HG02571 (cell line): ENCODE measurements around the gene NXN.
"Not testable (repeated sequence)": the region's sequence is repeated elsewhere in the genome, so short reads cannot be mapped to it uniquely, and the experiment has no call there.

Source experiments
- ATAC-seq: cut with Tn5 transposase; IDR thresholded peaks from one replicate; pipeline ENCODE4 v1.9.1; 2021; ENCODE audit warnings: mild to moderate bottlenecking, moderate library complexity; ENCODE audit not compliant: unreplicated experiment

The NXN gene

GRCh38 chr17:787641-788221 lies 191.8 kb downstream of the NXN start:
- ATAC-seq: no peak

- ATAC-seq: not testable (repeated sequence)
These were observed 193.7 kb downstream of the NXN start for GRCh38 chr17:785901-786300.

GRCh38 chr17:784143-784542 lies 195.4 kb downstream of the NXN start:
- ATAC-seq: no peak

DNA sequence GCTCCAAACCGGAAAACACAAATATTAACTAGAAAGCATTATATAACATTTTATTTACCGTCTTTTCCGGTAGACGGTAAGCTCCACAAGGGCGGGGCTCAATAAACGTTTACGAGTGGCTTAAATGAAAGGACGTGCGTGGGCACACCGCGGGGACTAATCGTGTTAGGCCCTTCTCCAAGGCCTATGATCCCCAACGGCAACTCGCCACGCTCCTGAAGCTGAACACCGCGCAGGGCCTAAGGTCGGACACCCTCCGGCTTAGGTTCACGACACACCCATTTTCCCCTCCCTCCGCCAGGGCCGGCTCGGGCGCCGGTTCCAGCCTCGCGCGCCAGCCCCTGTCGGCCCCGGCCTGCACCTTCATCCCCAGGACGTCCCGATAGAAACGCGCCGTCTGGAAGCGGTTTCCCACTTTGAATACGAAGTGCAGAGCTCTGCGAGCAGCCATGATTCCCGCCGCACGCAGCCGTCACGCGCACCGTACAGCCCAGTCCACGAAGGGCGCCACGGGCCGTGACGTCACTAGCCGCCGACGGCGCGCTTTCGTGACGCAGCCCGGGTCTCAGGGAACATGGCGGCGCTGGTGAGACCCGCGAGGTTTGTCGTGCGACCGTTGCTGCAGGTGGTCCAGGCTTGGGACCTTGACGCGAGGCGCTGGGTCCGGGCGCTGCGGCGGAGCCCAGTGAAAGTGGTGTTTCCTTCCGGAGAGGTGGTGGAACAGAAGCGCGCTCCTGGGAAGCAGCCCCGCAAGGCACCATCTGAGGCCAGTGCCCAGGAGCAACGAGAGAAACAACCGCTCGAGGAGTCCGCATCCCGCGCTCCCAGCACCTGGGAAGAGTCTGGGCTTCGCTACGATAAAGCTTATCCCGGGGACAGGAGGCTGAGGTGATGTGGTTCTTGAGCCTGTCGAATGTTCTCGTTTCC lies 197.5 kb downstream of the NXN start, which contains the start of the genes GLOD4 and MRM3:
GLOD4 (minus strand) TSS at position 476 of the 927 bp plus-strand sequence; CDS start at position 451, 25 bp downstream.
MRM3 (plus strand) TSS at position 549 of the 927 bp plus-strand sequence; CDS start at position 575, 26 bp downstream.
- ATAC-seq: peak; percentile 89

DNA sequence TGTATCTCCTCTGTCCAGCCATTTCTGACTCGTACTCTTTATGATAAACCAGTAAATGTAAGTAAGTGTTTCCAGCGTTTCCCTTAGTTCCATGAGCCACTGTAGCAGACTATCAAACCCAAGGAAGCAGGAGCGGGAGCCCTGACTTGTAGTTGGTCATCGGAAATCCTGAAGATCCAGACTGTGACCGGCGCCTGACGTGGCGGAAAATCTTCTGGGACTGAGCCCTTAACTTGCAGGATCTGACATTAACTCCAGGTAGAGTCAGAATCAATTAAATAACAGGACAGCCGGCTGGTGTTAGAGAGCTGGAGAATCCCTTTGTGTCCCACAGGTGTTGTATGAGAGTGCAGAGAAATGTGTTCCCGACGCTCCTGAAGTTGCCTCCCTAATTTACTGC lies 201.5 kb downstream of the NXN start:
- ATAC-seq: no peak

GRCh38 chr17:774313-774584 lies 205.3 kb downstream of the NXN start:
- no peak for ATAC-seq

GRCh38 chr17:773467-774312 lies 205.9 kb downstream of the NXN start:
- ATAC-seq: no peak

DNA sequence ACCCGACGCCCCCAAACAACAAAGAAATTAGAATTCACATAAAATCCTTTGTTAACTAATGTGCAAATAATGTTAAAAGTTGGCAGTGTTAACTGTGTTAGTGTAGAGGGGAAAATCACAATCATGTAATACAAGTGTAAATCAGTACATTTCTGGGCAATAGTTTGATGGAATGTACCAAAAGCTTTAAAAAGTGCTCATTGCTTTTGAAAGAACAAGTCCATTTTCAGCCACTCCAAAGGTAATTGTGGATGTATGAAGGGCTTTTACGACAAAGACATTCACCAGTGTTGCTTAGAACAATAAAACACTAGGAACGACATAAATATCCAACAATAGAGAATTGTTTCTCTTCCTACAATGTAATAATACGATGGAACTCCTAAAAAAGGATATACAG lies 206.6 kb downstream of the NXN start:
- ATAC-seq: no peak

DNA sequence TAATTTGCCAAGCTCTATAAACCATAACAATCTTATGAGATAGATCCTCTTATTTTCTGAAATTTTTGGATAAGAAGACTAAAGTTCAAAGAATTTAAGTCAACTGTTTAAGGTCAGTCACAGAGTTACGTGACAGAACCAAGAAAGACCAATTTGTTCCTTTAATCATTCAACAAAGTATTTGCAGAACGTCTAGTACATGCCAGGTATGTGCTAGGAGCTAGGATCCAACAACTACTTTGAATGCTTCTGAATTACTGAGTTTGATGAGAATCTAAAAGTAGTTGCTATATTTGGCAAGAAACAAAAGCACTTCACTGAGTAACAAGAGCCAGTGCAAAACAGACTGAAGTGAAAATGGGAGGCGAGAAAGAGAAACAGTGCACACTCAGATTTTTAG lies 212.5 kb downstream of the NXN start:
- ATAC-seq: no peak

- ATAC-seq: no peak
These were observed 219.2 kb downstream of the NXN start for GRCh38 chr17:760371-760770.

GRCh38 chr17:759964-760363 lies 219.6 kb downstream of the NXN start:
- ATAC-seq: no peak

GRCh38 chr17:756010-756567 lies 223.5 kb downstream of the NXN start:
- not testable (repeated sequence) for ATAC-seq

DNA sequence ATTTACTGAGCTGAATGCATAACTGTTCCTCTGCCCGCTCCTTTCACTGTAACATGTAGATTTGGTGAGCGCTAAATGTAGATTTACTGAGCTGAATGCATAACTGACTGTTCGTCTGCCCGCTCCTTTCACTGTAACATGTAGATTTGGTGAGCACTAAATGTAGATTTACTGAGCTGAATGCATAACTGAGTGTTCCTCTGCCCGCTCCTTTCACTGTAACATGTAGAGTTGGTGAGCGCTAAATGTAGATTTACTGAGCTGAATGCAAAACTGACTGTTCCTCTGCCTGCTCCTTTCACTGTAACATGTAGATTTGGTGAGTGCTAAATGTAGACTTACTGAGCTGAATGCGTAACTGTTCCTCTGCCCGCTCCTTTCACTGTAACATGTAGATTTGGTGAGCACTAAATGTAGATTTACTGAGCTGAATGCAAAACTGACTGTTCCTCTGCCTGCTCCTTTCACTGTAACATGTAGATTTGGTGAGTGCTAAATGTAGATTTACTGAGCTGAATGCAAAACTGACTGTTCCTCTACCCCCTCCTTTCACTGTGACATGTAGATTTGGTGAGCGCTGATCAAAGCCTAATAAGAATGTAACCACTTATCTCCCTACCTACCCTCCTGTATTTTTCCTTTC lies 224.1 kb downstream of the NXN start:
- not testable (repeated sequence) for ATAC-seq

DNA sequence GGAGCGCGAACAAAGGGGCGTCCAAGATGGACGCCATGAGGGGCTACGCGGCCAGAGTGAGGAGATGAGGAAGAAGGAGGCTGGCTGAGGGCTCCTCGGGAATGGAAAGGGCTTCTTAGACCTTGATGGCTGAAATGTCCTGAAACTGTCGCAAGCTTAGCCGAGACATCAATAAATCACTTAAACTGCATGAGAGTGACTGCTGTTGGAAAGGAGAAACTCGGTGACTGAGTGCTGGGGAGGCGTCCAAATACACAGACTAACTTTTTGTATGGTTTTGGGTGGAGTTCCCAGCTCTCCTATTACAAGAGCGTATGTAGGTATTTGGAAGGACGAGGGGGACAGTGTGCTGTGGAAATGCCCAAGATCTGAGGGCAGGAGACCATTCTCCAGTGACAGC lies 226.2 kb downstream of the NXN start:
- no peak for ATAC-seq

DNA sequence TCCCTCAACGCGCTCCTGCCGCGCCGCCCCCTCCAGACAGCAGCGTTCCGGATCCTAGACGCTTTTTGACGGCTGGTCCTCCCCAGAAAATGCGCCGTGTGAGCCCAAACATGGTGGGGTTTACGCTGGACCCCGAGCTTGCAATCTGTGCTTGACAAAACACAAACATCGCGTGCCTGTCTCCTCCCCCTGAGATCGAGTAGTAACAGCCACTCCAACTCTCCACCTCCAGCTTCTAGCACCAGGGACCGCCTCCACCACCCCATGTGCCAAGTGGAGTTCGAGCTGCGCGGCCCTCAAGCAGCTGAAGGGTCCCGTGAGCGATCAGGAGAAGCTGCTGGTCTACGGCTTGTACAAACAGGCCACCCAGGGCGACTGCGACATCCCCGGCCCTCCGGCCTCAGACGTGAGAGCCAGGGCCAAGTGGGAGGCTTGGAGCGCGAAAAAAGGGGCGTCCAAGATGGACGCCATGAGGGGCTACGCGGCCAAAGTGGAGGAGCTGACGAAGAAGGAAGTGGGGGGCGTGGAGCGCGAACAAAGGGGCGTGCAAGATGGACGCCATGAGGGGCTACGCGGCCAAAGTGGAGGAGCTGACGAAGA lies 226.9 kb downstream of the NXN start:
- no peak for ATAC-seq

DNA sequence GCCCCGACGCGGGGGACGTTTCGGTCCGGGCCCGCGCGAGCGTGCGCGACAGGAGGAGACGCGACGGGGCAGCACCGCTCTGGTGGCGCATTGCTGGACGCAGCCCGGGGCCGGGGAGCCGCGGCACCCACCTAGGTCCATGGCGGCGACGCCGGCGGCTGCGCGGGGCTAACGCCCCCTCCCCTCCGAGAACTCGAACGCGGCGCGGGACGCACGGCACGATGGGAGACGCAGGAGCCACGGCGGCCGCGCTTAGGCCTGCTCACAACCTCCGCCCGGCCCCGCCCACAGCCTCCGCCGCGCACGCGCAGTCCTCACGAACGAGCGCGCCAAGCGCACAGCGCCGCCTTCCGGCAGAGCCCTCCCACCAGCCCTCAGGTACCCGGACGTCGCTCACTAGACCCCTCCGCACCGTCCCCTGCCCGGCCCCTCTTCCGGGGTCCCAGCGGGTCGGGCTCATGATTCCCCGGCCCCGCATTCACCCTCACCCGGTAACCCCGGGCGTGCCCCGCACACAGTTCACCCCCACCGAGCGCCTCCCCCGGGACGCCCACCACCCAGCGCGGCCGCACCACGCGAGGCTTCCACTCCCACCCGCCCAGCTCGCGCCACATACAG lies 227.5 kb downstream of the NXN start, which contains the start of gene GEMIN4:
GEMIN4 (minus strand) TSS at position 263 of the 618 bp plus-strand sequence; CDS start at position 141, 122 bp downstream.
- peak; percentile 77 for ATAC-seq

DNA sequence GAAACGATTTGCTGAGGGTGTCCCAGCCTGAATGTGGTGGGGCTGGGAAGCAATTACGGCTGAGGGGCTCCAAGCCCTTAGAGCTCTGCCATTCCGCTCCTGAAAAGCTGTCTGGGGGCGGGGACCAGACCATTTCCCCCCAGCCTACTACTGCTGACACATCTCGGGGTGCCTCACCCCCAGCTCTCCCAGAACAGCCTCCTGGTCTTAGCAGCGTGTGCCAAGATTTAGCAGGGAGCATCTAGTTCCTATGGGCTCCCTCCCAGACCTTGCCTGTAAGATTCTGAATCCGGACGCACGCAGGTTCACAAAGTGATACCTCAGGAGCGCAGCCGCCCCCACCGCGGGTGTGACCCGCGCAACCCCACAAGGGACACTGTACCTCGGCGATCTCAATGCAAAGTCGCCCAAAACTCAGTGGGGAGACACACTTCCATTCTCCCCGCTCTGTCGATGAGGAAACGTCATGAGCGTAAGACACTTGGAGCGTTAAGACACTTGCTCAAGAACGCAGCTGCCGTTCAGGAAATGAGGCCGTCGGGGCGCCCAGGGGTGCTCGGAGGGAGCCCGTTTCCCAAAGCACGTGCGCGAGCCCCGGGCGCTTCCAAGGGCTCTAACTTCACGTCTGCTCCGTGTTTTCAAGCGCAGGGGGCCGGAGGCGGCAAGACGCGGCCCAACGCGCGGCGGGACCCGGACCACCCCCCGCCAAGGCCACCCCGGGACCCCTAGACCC lies 228.1 kb downstream of the NXN start:
- ATAC-seq: peak; percentile 23

- no peak for ATAC-seq
These were observed 229.0 kb downstream of the NXN start for GRCh38 chr17:750431-751037.
